ENCODE data around the gene SYNDIG1L. TPM values are rescaled to one million over a fixed set of nuclear protein-coding genes. Genes with fewer than 3 reads are reported as not detected.

The SYNDIG1L gene
- total and polyA plus RNA-seq, 9 of the 15 experiments (the other 6 are each of a cell fraction or from before 2014, with no cell fraction given) = not detected

- H3K4me2 ChIP-seq (ENCODE audit: insufficient read depth, low read length) = no peak overlapping the region
- no peak for TF ChIP-seq SRSF9 (IDR thresholded peaks at IDR 0.05; ENCODE audit: borderline replicate concordance, low read depth, low read length)
- no peak for TF ChIP-seq SP1 (CRISPR knock-in tag; IDR thresholded peaks at IDR 0.05)
- no peak for TF ChIP-seq MTA3 (IDR thresholded peaks at IDR 0.05; ENCODE audit: borderline replicate concordance)
- no peak for TF ChIP-seq L3MBTL2 (IDR thresholded peaks at IDR 0.05)
- no peak for TF ChIP-seq IFI16 (CRISPR knock-in tag; IDR thresholded peaks at IDR 0.05)
- TF ChIP-seq U2AF1 (optimal IDR thresholded peaks at IDR 0.05; ENCODE audit: low read depth, low read length) = no peak
- TF ChIP-seq, protein P1, sequence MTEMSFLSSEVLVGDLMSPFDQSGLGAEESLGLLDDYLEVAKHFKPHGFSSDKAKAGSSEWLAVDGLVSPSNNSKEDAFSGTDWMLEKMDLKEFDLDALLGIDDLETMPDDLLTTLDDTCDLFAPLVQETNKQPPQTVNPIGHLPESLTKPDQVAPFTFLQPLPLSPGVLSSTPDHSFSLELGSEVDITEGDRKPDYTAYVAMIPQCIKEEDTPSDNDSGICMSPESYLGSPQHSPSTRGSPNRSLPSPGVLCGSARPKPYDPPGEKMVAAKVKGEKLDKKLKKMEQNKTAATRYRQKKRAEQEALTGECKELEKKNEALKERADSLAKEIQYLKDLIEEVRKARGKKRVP (CRISPR knock-in tag; IDR thresholded peaks at IDR 0.05) = no peak
- TF ChIP-seq BHLHE40 (IDR thresholded peaks at IDR 0.05; ENCODE audit: low read length) = no peak
- no peak for TF ChIP-seq MYC (IDR thresholded peaks at IDR 0.05; ENCODE audit: low read depth, low read length)
- TF ChIP-seq MYC (CRISPR knock-in tag; IDR thresholded peaks at IDR 0.05; ENCODE audit: borderline replicate concordance, low read depth) = no peak
- TF ChIP-seq DPF2 (IDR thresholded peaks at IDR 0.05) = no peak
- TF ChIP-seq NCOA6 (IDR thresholded peaks at IDR 0.05) = no peak
- TF ChIP-seq, protein P2, sequence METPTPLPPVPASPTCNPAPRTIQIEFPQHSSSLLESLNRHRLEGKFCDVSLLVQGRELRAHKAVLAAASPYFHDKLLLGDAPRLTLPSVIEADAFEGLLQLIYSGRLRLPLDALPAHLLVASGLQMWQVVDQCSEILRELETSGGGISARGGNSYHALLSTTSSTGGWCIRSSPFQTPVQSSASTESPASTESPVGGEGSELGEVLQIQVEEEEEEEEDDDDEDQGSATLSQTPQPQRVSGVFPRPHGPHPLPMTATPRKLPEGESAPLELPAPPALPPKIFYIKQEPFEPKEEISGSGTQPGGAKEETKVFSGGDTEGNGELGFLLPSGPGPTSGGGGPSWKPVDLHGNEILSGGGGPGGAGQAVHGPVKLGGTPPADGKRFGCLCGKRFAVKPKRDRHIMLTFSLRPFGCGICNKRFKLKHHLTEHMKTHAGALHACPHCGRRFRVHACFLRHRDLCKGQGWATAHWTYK (CRISPR knock-in tag; IDR thresholded peaks at IDR 0.05) = no peak
- TF ChIP-seq TCFL5 (CRISPR knock-in tag; conservative IDR thresholded peaks at IDR 0.05) = no peak
- no peak for TF ChIP-seq PHB2 (IDR thresholded peaks at IDR 0.05; ENCODE audit: low read depth)
- TF ChIP-seq TSHZ1 (CRISPR knock-in tag; IDR thresholded peaks at IDR 0.05) = no peak
- no peak for TF ChIP-seq ZNF217 (CRISPR knock-in tag; IDR thresholded peaks at IDR 0.05)
- TF ChIP-seq HCFC1 (IDR thresholded peaks at IDR 0.05; ENCODE audit: low read depth, low read length) = no peak
- H3K27me3 ChIP-seq (ENCODE audit: control insufficient read depth in 2 of 2, insufficient read depth in 2 of 2, low read length in 2 of 2) = peaks cover 0 to 16% of the 10 kb centered on the region in 2 experiments; a peak in 3 of 5 replicates
- H3K9ac ChIP-seq (ENCODE audit: insufficient read depth in 1 of 2, low read depth in 2 of 2, low read length in 2 of 2) = no peak overlapping the region
- H3K9me1 ChIP-seq (ENCODE audit: control insufficient read depth, insufficient read depth, low read length) = no peaks in the 10 kb centered on the region
- 0% methylated on average over 2 of the region's 4 CpGs for WGBS (ENCODE audit: insufficient coverage, low coverage, missing lambda C conversion rate)
- no peak overlapping the region for H3K27ac ChIP-seq (ENCODE audit: extremely low read depth, low read depth, low read length)
- no peaks in the 10 kb centered on the region; the same call in 1 of the 2 replicates for H4K20me1 ChIP-seq (replicated peaks; ENCODE audit: control insufficient read depth, insufficient read depth, low read length)
- no peaks in the 10 kb centered on the region for H3K9me3 ChIP-seq (replicated peaks; ENCODE audit: control insufficient read depth, insufficient read depth, low read depth, low read length)
- no peak overlapping the region for H2AFZ ChIP-seq (ENCODE audit: low read depth, low read length)
- intact Hi-C loops (cut with micrococcal nuclease) = no loop called here
- FAIRE-seq (no peak), DNase-seq (ENCODE audit: extremely low read depth in 1 of 4, low spot score in 3 of 4) (no peak), ATAC-seq (no peak)
- ChIA-PET POLR2A (interaction anchor here (0.6 kb wide), 1 partner anchor 22 kb away, joined by 3 read pairs; no protein-coding TSS in a partner anchor), CTCF (ENCODE audit: low intra/inter-chr PET ratio) (no interaction called here)
- H3K36me3 ChIP-seq (ENCODE audit: control insufficient read depth, insufficient read depth, low read length) = no peaks in the 10 kb centered on the region
- H3K4me1 ChIP-seq (replicated peaks in 1 of 2; ENCODE audit: control insufficient read depth in 2 of 2, insufficient read depth in 2 of 2, low read length in 2 of 2) = no peaks in the 10 kb centered on the region
- BruUV-seq (replicated peaks) = no TSS peak
- in situ Hi-C loops (cut with MboI) = no loop called here
- H3K4me3 ChIP-seq = no peak overlapping the region
- no peaks in the 10 kb centered on the region for H3K79me2 ChIP-seq (ENCODE audit: control insufficient read depth, insufficient read depth, low read length)
These were observed 10.9 kb downstream of the SYNDIG1L start for GRCh38 chr14:74415115-74415437.

Measured in K562 (cell line).